Adrenal gland (tissue), 5 donors: ENCODE measurements around the gene ZHX3.

ENCODE experiments used
- POLR2A ChIP-seq, 2 donors: fragments of 450-650 bp; IDR thresholded peaks; one replicate each; pipeline ENCODE4 v1.6.1; 2017; ENCODE audit warnings: antibody characterized with exemption in 2 of 2, mild to moderate bottlenecking in 2 of 2, moderate library complexity in 1 of 2
- TF ChIP-seq, protein P1 (sequence below), 6 experiments: fragments of 450-650 bp in 4 of 6; fragments of 200-600 bp in 2 of 6; sonication (generic) in 1 of 6; IDR thresholded peaks; 1 replicate in 5 of 6; 2 replicates in 1 of 6; pipeline versions ENCODE4 v1.5.1 to v1.8.0; 2016 to 2021; ENCODE audit warnings: antibody characterized with exemption in 6 of 6, mild to moderate bottlenecking in 2 of 6, moderate library complexity in 1 of 6
- donor health status: DM: no; HTN: no; CAD: no.

DNA sequence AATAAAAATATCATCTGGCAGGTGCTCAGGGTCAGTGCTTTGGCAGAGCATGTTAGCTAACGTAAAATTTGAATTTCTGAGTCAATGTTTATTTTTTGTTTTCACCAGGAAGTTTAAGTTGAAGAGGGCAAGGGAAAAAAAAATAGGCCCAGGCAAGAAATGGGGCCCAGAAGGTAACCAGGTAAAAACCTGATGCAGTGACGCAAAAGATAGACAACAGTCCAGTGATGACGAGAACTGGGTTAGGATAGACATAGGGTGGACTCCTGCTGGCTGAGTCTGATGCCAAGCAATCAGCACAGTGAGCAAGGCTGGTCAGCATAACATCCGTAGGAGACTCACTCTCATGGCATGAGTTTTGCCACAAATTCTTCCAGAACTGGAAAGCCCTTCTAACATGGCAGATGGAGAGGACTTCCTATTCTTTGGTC lies 42.2 kb downstream of the ZHX3 start:
- TF ChIP-seq POLR2A (IDR thresholded peaks at IDR 0.05), result no peak
- TF ChIP-seq, protein P1, sequence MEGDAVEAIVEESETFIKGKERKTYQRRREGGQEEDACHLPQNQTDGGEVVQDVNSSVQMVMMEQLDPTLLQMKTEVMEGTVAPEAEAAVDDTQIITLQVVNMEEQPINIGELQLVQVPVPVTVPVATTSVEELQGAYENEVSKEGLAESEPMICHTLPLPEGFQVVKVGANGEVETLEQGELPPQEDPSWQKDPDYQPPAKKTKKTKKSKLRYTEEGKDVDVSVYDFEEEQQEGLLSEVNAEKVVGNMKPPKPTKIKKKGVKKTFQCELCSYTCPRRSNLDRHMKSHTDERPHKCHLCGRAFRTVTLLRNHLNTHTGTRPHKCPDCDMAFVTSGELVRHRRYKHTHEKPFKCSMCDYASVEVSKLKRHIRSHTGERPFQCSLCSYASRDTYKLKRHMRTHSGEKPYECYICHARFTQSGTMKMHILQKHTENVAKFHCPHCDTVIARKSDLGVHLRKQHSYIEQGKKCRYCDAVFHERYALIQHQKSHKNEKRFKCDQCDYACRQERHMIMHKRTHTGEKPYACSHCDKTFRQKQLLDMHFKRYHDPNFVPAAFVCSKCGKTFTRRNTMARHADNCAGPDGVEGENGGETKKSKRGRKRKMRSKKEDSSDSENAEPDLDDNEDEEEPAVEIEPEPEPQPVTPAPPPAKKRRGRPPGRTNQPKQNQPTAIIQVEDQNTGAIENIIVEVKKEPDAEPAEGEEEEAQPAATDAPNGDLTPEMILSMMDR (IDR thresholded peaks at IDR 0.05), result no peak
